Activated CD8-positive, alpha-beta memory T cell treated with anti-CD3 and anti-CD28 coated beads, Interleukin-2, amount 50 U/mL, for 4 hours (primary cell): ENCODE measurements around the gene POP4.

Experiments
- DNase-seq: peaks from one replicate; pipeline ENCODE4 v3.0.0-alpha.2; 2020

POP4 gene

DNA sequence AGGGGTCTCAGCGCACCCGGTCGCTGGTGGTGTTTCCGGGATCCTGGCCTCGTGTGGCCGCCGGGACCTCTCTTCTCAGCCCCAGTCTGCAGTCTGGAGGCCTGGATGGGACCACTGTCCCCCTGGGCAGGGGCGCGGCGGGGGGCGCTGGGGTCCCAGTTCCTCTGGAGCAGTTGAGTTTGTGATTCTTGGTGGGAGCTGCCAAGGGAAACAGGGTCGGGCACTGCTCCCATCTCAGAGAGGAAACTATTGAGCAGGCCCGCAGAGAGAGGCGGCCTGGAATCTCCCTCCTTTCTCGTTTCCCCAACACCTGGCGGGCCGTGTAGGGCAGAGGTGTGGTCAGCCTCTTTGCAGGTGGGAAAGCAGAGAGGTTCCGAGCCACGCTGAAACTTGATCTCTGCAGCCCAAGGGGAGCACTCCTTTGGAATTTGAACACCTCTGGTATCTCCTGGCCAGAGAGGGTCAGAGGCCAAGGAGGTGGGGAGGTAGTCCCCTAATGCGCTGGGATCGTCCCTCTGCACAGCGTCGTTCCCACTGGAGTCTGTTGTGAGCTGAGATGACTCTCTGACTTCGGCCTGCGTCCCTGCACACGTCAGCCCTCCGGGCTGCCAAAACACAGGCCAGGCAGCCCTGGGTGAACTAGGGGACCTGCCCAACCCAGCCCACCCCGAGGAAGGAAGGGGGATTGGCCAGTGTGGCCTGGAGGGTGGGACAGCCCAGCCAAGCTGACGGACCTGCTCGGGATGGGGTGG is 59.9 kb downstream of the POP4 start:
- no peak for DNase-seq
